Keratinocyte (primary cell): ENCODE measurements around the gene KRTAP9-4. TPM values are rescaled to one million over a fixed set of nuclear protein-coding genes. Genes with fewer than 3 reads are reported as not detected.

Experiments
- DNase-seq: peaks from one replicate; pipeline ENCODE4 v3.0.0-alpha.2; 2011; ENCODE audit warnings: low read depth, missing footprints, low spot score
- FAIRE-seq: peaks from 2 replicates; lab custom pipeline; 2011; peaks lifted over from hg19 to GRCh38; lab: Jason Lieb, UNC
- H2AFZ ChIP-seq: 2 replicates; pipeline ENCODE4 v1.6.0; 2012; ENCODE audit warnings: low read length, control low read depth, inconsistent platforms; ENCODE audit not compliant: control insufficient read depth
- H3K27ac ChIP-seq: 2 replicates; pipeline ENCODE4 v1.5.1; 2011; ENCODE audit warnings: low read length; ENCODE audit not compliant: control insufficient read depth, insufficient read depth
- H3K27me3 ChIP-seq: 3 replicates; pipeline ENCODE4 v1.6.0; 2011; ENCODE audit warnings: low read length; ENCODE audit not compliant: control insufficient read depth, insufficient read depth; ENCODE audit errors: extremely low read depth
- H3K36me3 ChIP-seq, 2 experiments: 2 replicates in 1 of 2; 3 replicates in 1 of 2; pipeline ENCODE4 v1.5.1; 2011; ENCODE audit warnings: low read length in 2 of 2, mild to moderate bottlenecking in 1 of 2; ENCODE audit not compliant: control insufficient read depth in 2 of 2, insufficient read depth in 2 of 2; ENCODE audit errors: extremely low read depth in 1 of 2
- H3K4me1 ChIP-seq: 3 replicates; pipeline ENCODE4 v1.5.1; 2011; ENCODE audit warnings: low read length; ENCODE audit not compliant: control insufficient read depth, insufficient read depth; ENCODE audit errors: extremely low read depth
- H3K4me2 ChIP-seq: 3 replicates; pipeline ENCODE4 v1.6.0; 2011; ENCODE audit warnings: low read depth, low read length; ENCODE audit not compliant: control insufficient read depth, insufficient read depth; ENCODE audit errors: extremely low read depth
- H3K4me3 ChIP-seq, 3 experiments: fragments of 200-600 bp in 1 of 3; sonication (generic) in 1 of 3; 2 replicates in 2 of 3; 3 replicates in 1 of 3; pipeline ENCODE4 v1.5.1; 2011 to 2016; ENCODE audit warnings: low read length in 3 of 3, mild to moderate bottlenecking in 3 of 3, control low read depth in 2 of 3, inconsistent platforms in 1 of 3, low read depth in 1 of 3, mixed read lengths in 1 of 3, mixed run types in 1 of 3, moderate library complexity in 1 of 3; ENCODE audit not compliant: control insufficient read depth in 2 of 3, insufficient read depth in 2 of 3; ENCODE audit errors: extremely low read depth in 1 of 3
- H3K79me2 ChIP-seq: 2 replicates; pipeline ENCODE4 v1.6.0; 2012; ENCODE audit warnings: low read length; ENCODE audit not compliant: control insufficient read depth, insufficient read depth
- H3K9ac ChIP-seq: 3 replicates; pipeline ENCODE4 v1.6.0; 2011; ENCODE audit warnings: low read length; ENCODE audit not compliant: control insufficient read depth, insufficient read depth; ENCODE audit errors: extremely low read depth
- H3K9me1 ChIP-seq: 3 replicates; pipeline ENCODE4 v1.6.0; 2011; ENCODE audit warnings: low read length; ENCODE audit not compliant: control insufficient read depth, insufficient read depth; ENCODE audit errors: extremely low read depth
- H3K9me3 ChIP-seq: 2 replicates; pipeline ENCODE4 v1.5.1; 2012; ENCODE audit warnings: low read depth, low read length; ENCODE audit not compliant: control insufficient read depth
- H4K20me1 ChIP-seq: 3 replicates; pipeline ENCODE4 v1.6.0; 2011; ENCODE audit warnings: low read length; ENCODE audit not compliant: control insufficient read depth, insufficient read depth; ENCODE audit errors: extremely low read depth
- CTCF ChIP-seq, 3 experiments: IDR thresholded peaks in 1 of 3; conservative IDR thresholded peaks in 1 of 3; optimal IDR thresholded peaks in 1 of 3; 2 replicates in 2 of 3; 3 replicates in 1 of 3; pipeline versions ENCODE3 to v1.5.1; 2011; ENCODE audit warnings: low read length in 3 of 3, mild to moderate bottlenecking in 3 of 3, moderate library complexity in 2 of 3, control low read depth in 1 of 3, inconsistent platforms in 1 of 3; ENCODE audit not compliant: insufficient read depth in 2 of 3; ENCODE audit errors: extremely low read depth in 1 of 3
- EZH2 ChIP-seq: IDR thresholded peaks from one replicate; pipeline ENCODE4 v1.6.1; 2012; ENCODE audit warnings: inconsistent platforms, mild to moderate bottlenecking, low read length, moderate library complexity
- dilution Hi-C: fragments of 300-500 bp; cut with MboI; formaldehyde crosslinking; loops from one replicate; pipeline ENCODE4 v1.7.0; 2020; ENCODE audit warnings: low sequenced_read_pairs; ENCODE audit not compliant: extremely low pct_ligation_motif_present
- polyA plus RNA-seq, 5 experiments: library from polyadenylated mRNA; depleted of rRNA in 3 of 5; stranded (reverse) in 3 of 5; stranded (forward) in 1 of 5; unstranded in 1 of 5; fragments of >200 nt; gene quantifications; 1 replicate in 1 of 5; 2 replicates in 3 of 5; 3 replicates in 1 of 5; pipeline versions ENCODE4 v1.2.1 to v1.2.3, GENCODE V29; 2011 to 2012; ENCODE audit warnings: missing spikeins in 2 of 5, low read depth in 1 of 5, low replicate concordance in 1 of 5

KRTAP9-4 gene
- polyA plus RNA-seq, 1 donor (not counting 4 experiments of a cell fraction or from before 2014, with no cell fraction given) = not detected

- H3K9ac ChIP-seq = no peak overlapping the region
- no peaks in the 10 kb centered on the region for H3K27me3 ChIP-seq
- no peaks in the 10 kb centered on the region for H3K4me1 ChIP-seq
- no peak for FAIRE-seq
- H3K9me1 ChIP-seq = no peaks in the 10 kb centered on the region
- TF ChIP-seq CTCF (optimal IDR thresholded peaks at IDR 0.05 in 1 of 3, IDR thresholded peaks at IDR 0.05 in 1 of 3, conservative IDR thresholded peaks at IDR 0.05 in 1 of 3; ENCODE audit: extremely low read depth in 1 of 3, insufficient read depth in 2 of 3, low read length in 3 of 3) = no peak
- TF ChIP-seq EZH2 = no peak
- H3K9me3 ChIP-seq = no peaks in the 10 kb centered on the region
- H3K79me2 ChIP-seq = no peaks in the 10 kb centered on the region
- no peaks in the 10 kb centered on the region for H3K36me3 ChIP-seq
- no peak overlapping the region for H3K4me3 ChIP-seq
- no peak overlapping the region for H3K4me2 ChIP-seq
- DNase-seq = no peak
- no peaks in the 10 kb centered on the region for H4K20me1 ChIP-seq
- dilution Hi-C loops = no loop called here
- H3K27ac ChIP-seq = no peak overlapping the region
- H2AFZ ChIP-seq = no peak overlapping the region
Observed at GRCh38 chr17:41212524-41213169, 36.8 kb upstream of the KRTAP9-4 start.

DNA sequence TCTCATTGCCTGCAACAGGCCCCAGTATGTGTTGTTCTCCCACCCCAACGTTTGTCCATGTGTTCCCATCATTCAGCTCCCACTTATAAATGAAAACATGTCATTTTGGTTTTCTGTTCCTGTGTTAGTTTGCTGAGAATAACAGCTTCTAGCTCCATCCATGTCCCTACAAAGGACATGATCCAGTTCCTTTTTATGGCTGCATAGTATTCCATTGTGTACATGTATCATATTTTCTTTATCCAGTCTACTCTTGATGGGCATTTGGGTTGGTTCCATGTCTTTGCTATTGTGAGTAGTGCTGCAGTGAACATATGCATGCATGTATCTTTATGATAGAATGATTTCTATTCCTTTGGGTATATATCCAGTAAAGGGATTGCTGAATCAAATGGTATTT, 33.8 kb upstream of the KRTAP9-4 start:
- Histone ChIP-seq H3K79me2 (no peaks in the 10 kb centered on the region), H4K20me1 (no peaks in the 10 kb centered on the region), H3K9me1 (no peaks in the 10 kb centered on the region), H3K4me3 (no peak overlapping the region), H3K4me2 (no peak overlapping the region), H3K36me3 (no peaks in the 10 kb centered on the region), H3K27me3 (no peaks in the 10 kb centered on the region), H3K9me3 (no peaks in the 10 kb centered on the region), H2AFZ (no peak overlapping the region), H3K4me1 (no peaks in the 10 kb centered on the region), H3K27ac (no peak overlapping the region), H3K9ac (no peak overlapping the region)
- dilution Hi-C loops = no loop called here
- DNase-seq = no peak
- TF ChIP-seq EZH2 = no peak
- no peak for TF ChIP-seq CTCF (optimal IDR thresholded peaks at IDR 0.05 in 1 of 3, IDR thresholded peaks at IDR 0.05 in 1 of 3, conservative IDR thresholded peaks at IDR 0.05 in 1 of 3; ENCODE audit: extremely low read depth in 1 of 3, insufficient read depth in 2 of 3, low read length in 3 of 3)
- no peak for FAIRE-seq
